GM18519 (cell line): ENCODE measurements around the gene SCN7A.

Source experiments
- ATAC-seq: cut with Tn5 transposase; IDR thresholded peaks from one replicate; pipeline ENCODE4 v1.9.1; 2021; ENCODE audit warnings: mild to moderate bottlenecking, moderate library complexity; ENCODE audit not compliant: unreplicated experiment, low FRiP score

SCN7A gene

GRCh38 chr2:166406374-166406773 is 87.7 kb downstream of the SCN7A start:
- no peak for ATAC-seq

- ATAC-seq, result no peak
Measured at GRCh38 chr2:166405569-166405926, 88.5 kb downstream of the SCN7A start.

GRCh38 chr2:166404831-166405568 is 89.0 kb downstream of the SCN7A start:
- ATAC-seq, result no peak

- no peak for ATAC-seq
Measured at GRCh38 chr2:166394245-166394644, 99.8 kb downstream of the SCN7A start.

GRCh38 chr2:166393008-166393407 is 101.0 kb downstream of the SCN7A start:
- ATAC-seq, result no peak

- no peak for ATAC-seq
Measured at GRCh38 chr2:166388481-166389070, 105.5 kb downstream of the SCN7A start.

GRCh38 chr2:166385313-166385712 is 108.7 kb downstream of the SCN7A start:
- no peak for ATAC-seq

GRCh38 chr2:166384774-166385173 is 109.3 kb downstream of the SCN7A start:
- no peak for ATAC-seq

GRCh38 chr2:166382448-166382847 is 111.6 kb downstream of the SCN7A start:
- no peak for ATAC-seq

GRCh38 chr2:166380615-166381014 is 113.4 kb downstream of the SCN7A start:
- no peak for ATAC-seq

GRCh38 chr2:166376873-166377272 is 117.2 kb downstream of the SCN7A start:
- ATAC-seq, result no peak

- ATAC-seq, result no peak
Measured at GRCh38 chr2:166376488-166376828, 117.6 kb downstream of the SCN7A start.

GRCh38 chr2:166375736-166376487 is 118.1 kb downstream of the SCN7A start, which contains the start of gene SCN9A:
TSS of gene SCN9A (minus strand) at chr2:166375944. CDS start at chr2:166311756, 64,188 bp downstream.
- ATAC-seq, result no peak

- no peak for ATAC-seq
Measured at GRCh38 chr2:166375195-166375735, 118.8 kb downstream of the SCN7A start.

GRCh38 chr2:166373951-166374350 is 120.1 kb downstream of the SCN7A start:
- no peak for ATAC-seq

GRCh38 chr2:166373539-166373938 is 120.5 kb downstream of the SCN7A start:
- ATAC-seq, result no peak

GRCh38 chr2:166373105-166373504 is 120.9 kb downstream of the SCN7A start:
- ATAC-seq, result no peak

GRCh38 chr2:166372046-166372445 is 122.0 kb downstream of the SCN7A start:
- no peak for ATAC-seq

- ATAC-seq, result no peak
Measured at GRCh38 chr2:166365803-166366420, 128.1 kb downstream of the SCN7A start.

- no peak for ATAC-seq
Measured at GRCh38 chr2:166365239-166365638, 128.8 kb downstream of the SCN7A start.
